SK-N-MC (cell line): Measurements from ENCODE around the gene CHSY1.

Experiments used
- DNase-seq: peaks from one replicate; pipeline ENCODE4 v3.0.0-alpha.2; 2011; ENCODE audit warnings: low read depth, low spot score
- H3K27ac ChIP-seq: fragments of 200-600 bp; sonication (generic); 2 replicates; pipeline ENCODE4 v1.5.1; 2016; ENCODE audit warnings: mixed run types
- H3K36me3 ChIP-seq: fragments of 200-600 bp; sonication (generic); 2 replicates; pipeline ENCODE4 v1.6.1; 2017; ENCODE audit warnings: antibody characterized with exemption, low read length, mixed read lengths; ENCODE audit not compliant: insufficient read depth
- H3K4me3 ChIP-seq: fragments of 200-600 bp; sonication (generic); 2 replicates; pipeline ENCODE4 v1.5.1; 2016
- H3K9ac ChIP-seq: fragments of 200-600 bp; sonication (generic); 2 replicates; pipeline ENCODE4 v1.8.0; 2017; ENCODE audit warnings: mixed run types, mixed read lengths; ENCODE audit not compliant: insufficient read length
- H3K9me3 ChIP-seq: fragments of 200-600 bp; sonication (generic); 2 replicates; pipeline ENCODE4 v1.6.1; 2017; ENCODE audit warnings: low read depth, mild to moderate bottlenecking, antibody characterized with exemption, low read length, moderate library complexity, mixed read lengths
- EZH2 ChIP-seq: fragments of 200-600 bp; sonication (generic); IDR thresholded peaks from one replicate; pipeline ENCODE4 v1.6.1; 2017; ENCODE audit warnings: antibody characterized with exemption
- FOXP2 ChIP-seq: optimal IDR thresholded peaks from 2 replicates; pipeline ENCODE3; 2011; ENCODE audit warnings: mild to moderate bottlenecking, moderate library complexity; ENCODE audit not compliant: insufficient read depth; ENCODE audit errors: extremely low read length, control extremely low read depth
- POLR2AphosphoS5 ChIP-seq: IDR thresholded peaks from 2 replicates; pipeline ENCODE4 v1.6.1; 2012; ENCODE audit warnings: mild to moderate bottlenecking, low read depth, low read length, borderline replicate concordance

CHSY1 gene

DNA sequence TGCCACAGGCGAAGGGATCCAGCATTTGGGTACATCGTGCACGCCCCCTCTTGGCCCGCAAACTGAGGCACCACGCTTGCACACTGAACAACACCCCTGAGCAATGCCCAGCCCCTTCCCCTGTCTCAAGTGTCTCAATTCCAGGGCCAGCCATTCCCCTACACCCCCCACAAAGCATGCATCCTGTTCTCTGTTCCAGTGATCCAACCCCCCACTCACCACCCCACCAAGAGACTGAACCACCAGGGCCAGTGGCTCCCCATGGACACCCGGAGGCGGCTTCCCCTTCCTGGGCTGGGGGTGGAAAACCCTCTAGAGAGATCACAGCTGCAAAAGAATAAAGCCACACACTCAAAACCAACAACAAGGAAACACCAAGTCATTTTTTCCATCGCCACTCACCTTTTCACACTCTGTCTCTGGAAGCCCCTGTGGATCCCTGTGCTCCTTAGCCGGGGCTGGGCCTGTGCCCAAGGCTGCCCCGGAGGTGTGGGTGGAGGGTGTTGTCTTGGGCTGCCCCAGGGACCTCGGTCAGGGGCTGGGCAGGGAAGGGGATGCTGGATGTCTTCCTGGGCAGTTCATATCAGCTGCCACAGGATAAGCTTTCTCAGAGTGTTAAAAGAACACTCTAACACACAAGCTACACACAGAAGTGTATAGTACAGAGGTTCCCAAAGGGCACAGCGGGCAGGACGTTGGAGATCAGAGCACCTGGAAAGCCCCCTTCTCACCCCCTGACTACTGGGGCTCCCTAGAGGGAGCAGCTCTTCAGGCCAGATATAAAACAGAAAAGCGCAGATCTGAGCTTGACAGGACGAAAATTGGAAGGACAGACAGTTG lies 92.5 kb downstream of the CHSY1 start:
- no peak for TF ChIP-seq EZH2
- TF ChIP-seq FOXP2: no peak
- TF ChIP-seq POLR2AphosphoS5: no peak
- no peak overlapping the region for H3K27ac ChIP-seq
- no peak overlapping the region for H3K9ac ChIP-seq
- no peak overlapping the region for H3K4me3 ChIP-seq
- H3K9me3 ChIP-seq: no peaks in the 10 kb centered on the region
- no peaks in the 10 kb centered on the region for H3K36me3 ChIP-seq
- no peak for DNase-seq

DNA sequence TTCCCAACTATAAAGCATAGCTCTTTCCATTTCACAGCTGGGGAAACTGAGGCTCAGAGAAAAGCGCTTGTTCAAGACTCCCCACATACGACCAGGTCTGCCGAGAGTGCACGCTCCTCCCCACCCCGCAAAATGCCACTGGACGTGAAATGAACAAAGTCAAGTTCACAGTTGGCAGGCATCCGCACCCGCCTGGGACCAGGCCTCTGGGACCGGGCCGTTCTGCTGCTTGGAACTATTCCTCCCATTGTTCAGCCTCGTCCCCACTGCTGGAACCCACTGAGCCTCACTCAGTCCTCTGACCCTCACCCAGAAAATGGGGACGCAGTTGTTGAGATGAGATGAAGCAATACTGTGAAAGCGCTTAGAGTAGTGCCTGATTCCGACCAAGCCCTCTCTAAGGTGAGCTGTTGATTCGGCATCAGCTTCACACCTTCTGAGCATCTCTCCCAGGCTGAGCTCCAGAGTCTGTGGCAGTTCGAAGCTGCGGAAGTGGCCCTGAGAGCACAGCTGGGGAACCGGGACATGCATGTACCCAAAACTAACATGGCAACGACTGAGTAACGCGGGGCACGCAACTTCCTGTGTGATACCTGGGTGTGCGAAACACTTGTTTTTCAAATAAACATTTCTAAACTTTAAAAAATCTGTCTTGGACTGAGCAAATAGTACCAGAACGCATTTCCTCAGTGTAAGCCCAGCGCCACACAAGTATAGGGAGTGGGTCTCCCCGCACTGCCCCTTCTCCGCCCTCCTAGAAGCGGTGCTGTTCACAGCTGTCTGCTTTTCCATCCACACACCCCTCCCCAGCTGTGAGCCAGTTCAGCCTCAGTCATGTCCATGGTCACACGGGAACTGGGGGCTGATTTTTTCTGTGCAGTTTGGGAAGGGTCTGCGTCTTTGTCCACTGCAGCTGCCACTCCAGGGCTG lies 93.4 kb downstream of the CHSY1 start:
- H3K9me3 ChIP-seq: no peaks in the 10 kb centered on the region
- no peak overlapping the region for H3K4me3 ChIP-seq
- H3K36me3 ChIP-seq: no peaks in the 10 kb centered on the region
- H3K27ac ChIP-seq: no peak overlapping the region
- no peak for TF ChIP-seq EZH2
- no peak for TF ChIP-seq FOXP2
- TF ChIP-seq POLR2AphosphoS5: no peak
- no peak overlapping the region for H3K9ac ChIP-seq
- DNase-seq: no peak

DNA sequence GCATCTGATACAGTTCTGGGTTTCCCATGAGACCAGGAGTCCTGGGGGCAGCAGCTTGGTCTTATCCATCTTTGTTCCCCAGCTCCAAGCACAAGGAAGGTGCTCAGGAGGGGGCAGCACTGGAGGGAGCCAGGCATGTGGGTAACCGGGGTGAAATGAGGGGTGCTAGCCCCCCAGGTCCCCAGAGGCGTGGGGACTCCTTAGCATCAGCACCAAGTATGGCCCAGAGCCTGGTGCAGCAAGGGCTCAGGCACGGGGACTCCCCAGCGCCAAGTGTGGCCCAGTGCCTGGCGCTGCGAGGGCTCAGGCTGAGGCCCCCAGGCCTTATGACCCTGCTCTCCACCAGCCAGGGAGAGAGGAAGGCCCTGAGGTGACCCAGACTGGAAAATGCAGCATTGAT lies 94.1 kb downstream of the CHSY1 start:
- no peak overlapping the region for H3K27ac ChIP-seq
- TF ChIP-seq FOXP2 (no peak), POLR2AphosphoS5 (no peak), EZH2 (no peak)
- H3K36me3 ChIP-seq: no peaks in the 10 kb centered on the region
- no peak for DNase-seq
- H3K9ac ChIP-seq: no peak overlapping the region
- no peaks in the 10 kb centered on the region for H3K9me3 ChIP-seq
- no peak overlapping the region for H3K4me3 ChIP-seq

DNA sequence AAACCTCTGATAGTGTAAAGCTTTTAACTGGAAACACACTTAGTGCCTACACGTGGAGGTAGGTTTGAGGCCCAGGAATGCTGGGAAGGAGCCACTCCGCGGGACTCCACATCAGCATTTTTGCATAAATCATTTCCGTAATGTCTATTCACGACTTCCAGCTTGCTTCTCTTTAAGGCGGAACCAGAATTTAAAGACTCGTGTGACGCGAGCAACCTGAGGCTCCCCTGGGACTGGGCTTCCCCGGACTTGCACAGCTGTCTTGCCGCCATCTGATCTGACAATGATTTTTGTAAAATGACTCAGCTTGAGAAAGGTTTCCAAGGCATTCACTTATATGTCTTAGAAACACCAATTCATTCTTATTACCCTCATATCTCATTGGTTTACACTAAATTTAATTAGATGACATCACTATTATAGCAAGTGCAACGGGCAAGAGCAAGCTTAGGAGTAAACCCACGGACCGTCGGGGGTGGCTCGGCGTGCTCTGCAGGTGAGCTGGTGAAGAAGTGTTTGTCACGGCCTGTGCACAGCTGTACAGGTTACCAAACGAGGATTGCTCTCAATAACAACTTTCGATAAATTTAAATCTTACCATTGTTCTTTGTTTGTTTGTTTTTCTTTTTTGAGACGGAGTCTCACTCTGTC lies 95.2 kb downstream of the CHSY1 start:
- Histone ChIP-seq H3K9me3 (no peaks in the 10 kb centered on the region), H3K4me3 (peak overlapping the region; percentile 21), H3K27ac (peak overlapping the region; percentile 55; the same call in 1 of the 2 replicates), H3K36me3 (no peaks in the 10 kb centered on the region), H3K9ac (no peak overlapping the region)
- no peak for TF ChIP-seq FOXP2
- no peak for TF ChIP-seq POLR2AphosphoS5
- no peak for TF ChIP-seq EZH2
- peak; percentile 48 for DNase-seq

DNA sequence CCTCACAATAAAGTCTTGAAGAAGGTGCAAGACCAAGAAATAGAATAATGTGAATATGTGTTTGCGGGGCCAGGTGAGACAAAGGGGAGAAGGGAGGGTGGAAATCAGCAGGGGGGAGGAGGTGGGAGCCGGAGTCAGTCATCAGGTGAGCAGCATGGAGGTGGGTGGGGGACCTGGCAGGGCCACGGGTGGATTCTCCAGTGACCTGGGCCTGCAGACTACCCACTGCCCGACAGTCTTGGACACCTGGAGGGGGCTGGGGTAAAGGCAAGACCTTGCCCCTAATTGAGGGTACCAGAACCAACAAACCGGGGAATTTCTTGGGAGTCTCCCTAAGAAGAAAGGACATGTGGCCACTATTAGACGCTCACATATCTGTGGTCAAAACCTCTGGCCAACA lies 95.8 kb downstream of the CHSY1 start:
- Histone ChIP-seq H3K27ac (peak overlapping the region; percentile 55; the same call in 1 of the 2 replicates), H3K9me3 (no peaks in the 10 kb centered on the region), H3K4me3 (peak overlapping the region; percentile 21; the same call in 1 of the 2 replicates), H3K9ac (no peak overlapping the region), H3K36me3 (no peaks in the 10 kb centered on the region)
- DNase-seq: no peak
- TF ChIP-seq FOXP2: no peak
- no peak for TF ChIP-seq POLR2AphosphoS5
- no peak for TF ChIP-seq EZH2

DNA sequence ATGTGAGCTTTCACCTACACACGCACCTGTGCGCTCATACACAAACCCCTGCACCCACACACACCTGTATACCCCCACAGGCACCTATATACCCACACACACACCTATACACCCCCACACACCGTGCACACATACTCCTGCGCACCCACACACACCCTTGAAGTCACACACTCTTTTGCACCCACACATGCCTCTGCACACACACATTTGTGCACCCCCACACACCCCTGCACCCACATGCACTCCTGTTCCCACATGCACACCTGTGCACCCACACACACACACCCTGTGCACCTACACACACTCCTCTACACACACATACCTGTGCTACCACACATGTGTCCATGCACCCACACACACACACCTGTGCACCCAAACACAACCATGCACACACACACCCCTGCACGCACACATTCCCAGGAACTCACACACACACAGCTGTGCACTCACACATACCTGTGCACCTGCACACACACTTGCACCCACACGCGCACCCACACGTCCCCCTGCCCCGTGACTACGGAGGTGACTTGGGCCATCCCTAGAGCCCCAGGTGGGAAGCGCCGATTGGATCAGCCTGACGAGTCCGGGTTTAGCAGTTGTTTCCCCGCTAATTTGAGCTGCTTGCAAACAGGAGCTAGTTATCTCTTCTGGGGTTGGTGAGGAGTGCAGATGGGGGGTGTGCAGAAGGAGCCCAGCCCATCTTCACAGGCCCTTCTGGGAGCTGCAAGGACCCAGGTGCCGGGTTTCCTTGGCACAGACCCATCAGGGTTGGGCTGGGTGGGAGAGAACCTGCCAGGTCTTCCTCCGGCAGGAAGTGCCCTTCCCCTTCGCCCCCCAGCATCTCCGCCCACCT lies 97.8 kb downstream of the CHSY1 start:
- Histone ChIP-seq H3K36me3 (no peaks in the 10 kb centered on the region), H3K27ac (no peak overlapping the region), H3K9ac (no peak overlapping the region), H3K9me3 (no peaks in the 10 kb centered on the region), H3K4me3 (no peak overlapping the region)
- TF ChIP-seq FOXP2 (no peak), POLR2AphosphoS5 (no peak), EZH2 (no peak)
- no peak for DNase-seq

DNA sequence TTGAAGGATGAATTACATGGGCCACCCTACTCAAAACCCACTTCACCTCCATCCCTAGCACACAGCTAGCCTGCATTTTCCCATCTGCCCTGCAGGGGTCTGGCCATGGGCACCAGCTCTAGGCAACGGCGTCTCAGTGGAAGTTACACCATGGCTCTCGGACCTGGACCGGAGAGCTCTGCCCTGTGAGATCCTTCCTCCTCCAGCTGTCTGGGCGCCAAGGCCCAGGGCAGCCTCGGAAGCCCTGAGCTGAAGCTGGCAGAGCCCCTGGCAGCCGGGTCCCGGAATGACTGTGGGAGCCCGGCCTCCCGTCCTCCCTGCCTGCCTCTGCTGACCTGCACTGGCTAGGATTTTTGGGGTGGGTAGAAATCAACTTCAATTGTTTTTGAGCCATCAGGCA lies 98.9 kb downstream of the CHSY1 start:
- H3K36me3 ChIP-seq: no peaks in the 10 kb centered on the region
- no peak overlapping the region for H3K9ac ChIP-seq
- H3K4me3 ChIP-seq: no peak overlapping the region
- no peak for DNase-seq
- TF ChIP-seq POLR2AphosphoS5: no peak
- no peak for TF ChIP-seq FOXP2
- no peak for TF ChIP-seq EZH2
- no peaks in the 10 kb centered on the region for H3K9me3 ChIP-seq
- no peak overlapping the region for H3K27ac ChIP-seq
